HG03378 (cell line): ENCODE measurements around the gene USP32.
"Not testable (repeated sequence)": the region's sequence is repeated elsewhere in the genome, so short reads cannot be mapped to it uniquely, and the experiment has no call there.

ENCODE experiments used
- ATAC-seq: cut with Tn5 transposase; IDR thresholded peaks from one replicate; pipeline ENCODE4 v1.9.1; 2021; ENCODE audit warnings: mild to moderate bottlenecking, moderate library complexity; ENCODE audit not compliant: unreplicated experiment

USP32 gene

GRCh38 chr17:60333628-60334031 lies 58.3 kb downstream of the USP32 start:
- ATAC-seq = no peak

GRCh38 chr17:60333072-60333471 lies 58.9 kb downstream of the USP32 start:
- not testable (repeated sequence) for ATAC-seq

GRCh38 chr17:60332574-60332973 lies 59.4 kb downstream of the USP32 start:
- no peak for ATAC-seq

GRCh38 chr17:60330731-60331130 lies 61.2 kb downstream of the USP32 start:
- no peak for ATAC-seq

GRCh38 chr17:60328679-60329078 lies 63.3 kb downstream of the USP32 start:
- ATAC-seq = no peak

- ATAC-seq = no peak
These were observed 64.0 kb downstream of the USP32 start for GRCh38 chr17:60327901-60328273.

GRCh38 chr17:60327134-60327900 lies 64.6 kb downstream of the USP32 start:
- no peak for ATAC-seq

GRCh38 chr17:60326702-60327101 lies 65.2 kb downstream of the USP32 start:
- no peak for ATAC-seq

GRCh38 chr17:60325730-60326524 lies 66.0 kb downstream of the USP32 start:
- ATAC-seq = no peak

- ATAC-seq = no peak
These were observed 68.2 kb downstream of the USP32 start for GRCh38 chr17:60323754-60324153.

- no peak for ATAC-seq
These were observed 69.9 kb downstream of the USP32 start for GRCh38 chr17:60322056-60322387.

GRCh38 chr17:60321336-60322055 lies 70.4 kb downstream of the USP32 start:
- no peak for ATAC-seq

GRCh38 chr17:60318830-60319229 lies 73.1 kb downstream of the USP32 start:
- no peak for ATAC-seq

GRCh38 chr17:60318326-60318725 lies 73.6 kb downstream of the USP32 start:
- no peak for ATAC-seq

GRCh38 chr17:60315650-60316049 lies 76.3 kb downstream of the USP32 start:
- ATAC-seq = no peak

GRCh38 chr17:60314900-60315299 lies 77.0 kb downstream of the USP32 start:
- ATAC-seq = peak; percentile 52

GRCh38 chr17:60314423-60314822 lies 77.5 kb downstream of the USP32 start:
- ATAC-seq = peak; percentile 42

- no peak for ATAC-seq
These were observed 80.0 kb downstream of the USP32 start for GRCh38 chr17:60311936-60312335.

- no peak for ATAC-seq
These were observed 80.7 kb downstream of the USP32 start for GRCh38 chr17:60311186-60311585.

- ATAC-seq = peak; percentile 79
These were observed 86.8 kb downstream of the USP32 start for GRCh38 chr17:60305141-60305540.

GRCh38 chr17:60304502-60304901 lies 87.4 kb downstream of the USP32 start:
- no peak for ATAC-seq
